Umbilical cord (tissue), 2 donors: ENCODE results near the gene WNT6. TPM values are rescaled to one million over a fixed set of nuclear protein-coding genes. Genes with fewer than 3 reads are reported as not detected.
A peak's percentile ranks its signal among the peaks of the same experiment; 100 is the strongest.
"Not testable (repeated sequence)": the region's sequence is repeated elsewhere in the genome, so short reads cannot be mapped to it uniquely, and the experiment has no call there.

Source experiments
- DNase-seq: peaks from one replicate; pipeline ENCODE4 v3.0.0-alpha.2; 2015; ENCODE audit warnings: low spot score
- total RNA-seq: library from RNA; depleted of rRNA; stranded (reverse); fragments of >200 nt; gene quantifications from one replicate; pipeline ENCODE4 v1.2.3, GENCODE V29; 2014; ENCODE audit warnings: low replicate concordance; ENCODE audit not compliant: insufficient read depth

The WNT6 gene
- total RNA-seq, 1 donor from 2014 or later = 3.9 TPM

DNA sequence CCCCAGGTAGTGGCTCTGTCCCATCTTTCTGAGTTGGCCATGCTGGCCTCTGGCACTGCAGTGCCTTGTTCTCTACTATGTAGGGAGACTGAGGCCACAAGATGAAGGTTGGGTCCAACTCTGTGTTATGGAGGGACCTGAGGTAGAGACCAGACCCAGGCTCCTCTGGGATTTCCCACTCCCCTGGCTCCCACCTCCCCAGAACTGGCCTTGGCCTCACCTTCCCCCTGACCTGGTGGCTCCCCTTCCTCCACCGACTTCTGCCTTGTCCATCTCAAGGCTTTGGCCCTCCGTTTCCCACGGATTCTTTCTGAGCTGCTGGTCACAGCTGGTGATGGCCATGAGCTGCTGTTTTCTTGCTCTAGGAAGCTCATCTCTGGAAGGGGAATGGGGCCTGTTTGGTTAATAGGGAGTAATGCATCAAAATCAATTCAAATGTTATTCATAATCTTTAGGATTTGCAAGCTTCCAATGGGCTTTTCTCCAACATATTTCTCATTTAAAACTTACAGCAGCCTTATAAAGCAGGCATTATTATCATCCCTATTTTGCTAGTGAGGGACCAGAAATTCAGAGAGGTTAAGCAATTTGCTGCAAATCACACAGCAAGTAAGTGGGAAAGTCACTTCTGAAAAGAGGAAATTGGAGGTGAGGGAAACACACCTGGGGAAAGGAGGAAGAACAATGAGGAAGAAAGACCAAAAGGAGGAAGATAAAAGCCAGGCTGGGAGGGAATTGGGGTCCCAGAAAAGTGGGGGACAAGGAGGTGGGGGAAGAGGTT is 28.9 kb upstream of the WNT6 start:
- DNase-seq = no peak

GRCh38 chr2:218831378-218831990 is 28.1 kb upstream of the WNT6 start, which contains the start of gene PRKAG3:
PRKAG3 (minus strand) TSS chr2:218831803.
- no peak for DNase-seq

GRCh38 chr2:218832081-218832480 is 27.5 kb upstream of the WNT6 start:
- DNase-seq = no peak

DNA sequence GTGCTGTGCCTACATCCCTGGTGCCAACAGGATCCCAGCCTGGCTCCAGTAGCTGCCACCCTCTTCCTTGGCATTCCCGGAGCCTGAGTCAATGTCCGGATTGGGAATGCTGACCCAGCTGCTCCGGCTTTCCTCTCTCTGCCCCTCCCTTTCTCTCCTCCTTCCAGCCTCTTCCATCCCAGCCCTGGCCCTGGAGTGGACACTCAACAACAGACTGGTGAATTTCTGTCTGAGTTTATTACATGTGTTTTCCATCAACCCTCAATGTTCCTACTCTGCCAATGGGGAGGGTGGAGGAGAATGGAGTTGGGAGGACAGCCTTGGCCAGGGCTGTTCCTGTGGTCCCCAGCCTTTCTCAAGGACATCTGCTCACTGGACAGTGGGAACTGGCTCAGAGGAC is 27.1 kb upstream of the WNT6 start:
- DNase-seq = no peak

DNA sequence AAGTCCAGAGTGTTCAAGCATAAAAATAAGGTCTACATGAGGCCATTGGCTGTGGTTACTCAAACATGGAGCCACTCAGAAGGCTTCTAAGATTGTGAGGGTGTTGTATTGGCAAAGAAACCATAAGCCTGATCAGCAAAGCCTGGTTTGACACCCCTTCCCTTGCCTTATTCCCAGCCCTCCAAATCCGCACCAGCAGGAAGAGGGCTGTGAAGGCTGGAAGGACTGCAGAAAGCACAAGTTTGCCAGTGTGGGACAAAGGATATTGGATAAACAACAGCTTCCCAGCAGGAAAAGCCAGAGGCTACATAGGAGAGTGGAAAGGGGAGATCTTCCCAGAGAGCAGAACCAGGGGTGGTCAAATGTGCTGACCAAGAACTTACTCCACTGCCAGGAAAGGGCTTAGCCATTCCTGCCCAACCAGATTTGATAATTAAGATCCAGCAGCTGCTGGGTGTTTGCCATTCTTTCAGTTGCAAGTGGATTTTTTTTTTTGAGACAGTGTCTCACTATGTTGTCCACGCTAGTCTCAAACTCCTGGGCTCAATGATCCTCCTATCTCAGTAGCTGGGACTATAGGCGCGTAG is 26.5 kb upstream of the WNT6 start:
- no peak for DNase-seq

- DNase-seq = no peak
Observed at GRCh38 chr2:218834685-218835084, 24.9 kb upstream of the WNT6 start.

DNA sequence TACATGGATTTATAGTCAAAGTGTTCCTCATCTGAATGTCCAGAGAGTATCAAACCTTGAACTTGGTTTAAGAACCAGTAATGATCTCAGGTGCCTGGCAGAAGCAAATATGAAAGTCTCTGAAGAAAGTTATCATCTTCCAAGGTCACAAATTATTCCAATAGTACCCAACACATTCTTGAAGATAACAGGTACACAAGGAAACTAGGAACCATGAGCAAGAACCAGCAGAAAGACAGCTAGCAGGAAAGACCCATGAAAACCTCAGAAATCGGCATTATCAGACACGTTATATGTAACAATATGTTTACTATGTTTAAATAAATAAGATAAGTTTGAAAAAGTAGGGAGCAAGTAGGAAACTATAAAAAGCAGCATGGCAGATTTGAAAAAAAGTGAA is 22.1 kb upstream of the WNT6 start:
- no peak for DNase-seq

DNA sequence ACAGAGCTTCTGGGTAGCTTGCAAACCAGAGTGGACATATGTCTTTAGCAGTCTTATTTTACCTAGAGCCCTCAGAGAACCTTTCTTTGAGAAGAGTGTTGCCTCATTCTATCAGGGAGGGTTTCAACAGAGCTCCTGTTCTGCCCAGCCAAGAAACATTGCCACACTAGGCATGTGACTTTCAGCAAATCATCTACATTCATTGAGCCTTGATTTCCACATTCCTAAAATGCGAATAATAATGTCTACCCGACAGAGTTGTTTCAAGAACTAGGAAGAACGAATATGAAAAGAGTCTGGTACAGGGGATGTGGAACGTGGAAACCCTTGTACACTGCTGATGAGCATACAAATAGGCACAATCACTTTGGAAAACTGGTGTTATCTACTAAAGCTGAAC is 20.2 kb upstream of the WNT6 start:
- DNase-seq = no peak

- no peak for DNase-seq
Observed at GRCh38 chr2:218839888-218840287, 19.7 kb upstream of the WNT6 start.

DNA sequence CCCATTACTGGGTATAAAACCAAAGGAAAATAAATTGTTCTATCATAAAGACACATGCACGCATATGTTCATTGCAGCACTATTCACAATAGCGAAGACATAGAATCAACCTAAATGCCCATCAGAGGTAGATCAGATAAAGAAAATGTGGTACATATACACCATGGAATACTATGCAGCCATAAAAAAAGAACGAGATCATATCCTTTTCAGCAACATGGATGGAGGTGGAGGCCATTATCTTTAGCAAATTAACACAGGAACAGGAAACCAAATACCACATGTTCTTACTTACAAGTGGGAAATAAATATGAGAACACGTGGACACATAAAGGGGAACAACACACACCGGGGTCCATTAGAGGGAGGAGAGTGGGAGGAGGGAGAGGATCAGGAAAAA is 15.3 kb upstream of the WNT6 start:
- DNase-seq = not testable (repeated sequence)

DNA sequence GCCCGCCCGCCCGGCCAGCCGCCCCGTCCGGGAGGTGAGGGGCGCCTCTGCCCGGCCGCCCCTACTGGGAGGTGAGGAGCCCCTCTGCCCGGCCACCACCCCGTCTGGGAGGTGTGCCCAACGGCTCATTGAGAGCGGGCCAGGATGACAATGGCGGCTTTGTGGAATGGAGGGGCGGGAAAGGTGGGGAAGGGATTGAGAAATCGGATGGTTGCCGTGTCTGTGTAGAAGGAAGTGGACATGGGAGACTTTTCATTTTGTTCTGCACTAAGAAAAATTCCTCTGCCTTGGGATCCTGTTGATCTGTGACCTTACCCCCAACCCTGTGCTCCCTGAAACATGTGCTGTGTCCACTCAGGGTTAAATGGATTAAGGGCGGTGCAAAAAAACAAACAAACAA is 12.6 kb upstream of the WNT6 start:
- DNase-seq = not testable (repeated sequence)

DNA sequence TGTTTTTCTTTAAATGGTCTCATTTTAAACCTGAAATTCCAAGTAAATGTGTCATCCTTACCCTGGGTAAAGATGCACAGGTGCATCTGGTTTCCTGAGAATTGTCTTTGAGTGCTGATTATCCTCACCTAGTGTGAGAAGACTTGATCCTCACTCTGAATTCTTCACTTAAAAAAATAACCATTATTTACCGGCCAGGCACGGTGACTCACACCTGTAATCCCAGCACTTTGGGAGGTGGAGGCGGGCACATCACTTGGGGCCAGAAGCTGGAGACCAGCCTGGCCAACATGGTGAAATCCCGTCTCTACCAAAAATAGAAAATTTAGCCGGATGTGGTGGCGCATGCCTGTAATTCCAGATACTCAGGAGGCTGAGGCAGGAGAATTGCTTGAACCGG is 9.9 kb upstream of the WNT6 start:
- no peak for DNase-seq

- DNase-seq = no peak
Observed at GRCh38 chr2:218850796-218851195, 8.8 kb upstream of the WNT6 start.

- no peak for DNase-seq
Observed at GRCh38 chr2:218851286-218851685, 8.3 kb upstream of the WNT6 start.

DNA sequence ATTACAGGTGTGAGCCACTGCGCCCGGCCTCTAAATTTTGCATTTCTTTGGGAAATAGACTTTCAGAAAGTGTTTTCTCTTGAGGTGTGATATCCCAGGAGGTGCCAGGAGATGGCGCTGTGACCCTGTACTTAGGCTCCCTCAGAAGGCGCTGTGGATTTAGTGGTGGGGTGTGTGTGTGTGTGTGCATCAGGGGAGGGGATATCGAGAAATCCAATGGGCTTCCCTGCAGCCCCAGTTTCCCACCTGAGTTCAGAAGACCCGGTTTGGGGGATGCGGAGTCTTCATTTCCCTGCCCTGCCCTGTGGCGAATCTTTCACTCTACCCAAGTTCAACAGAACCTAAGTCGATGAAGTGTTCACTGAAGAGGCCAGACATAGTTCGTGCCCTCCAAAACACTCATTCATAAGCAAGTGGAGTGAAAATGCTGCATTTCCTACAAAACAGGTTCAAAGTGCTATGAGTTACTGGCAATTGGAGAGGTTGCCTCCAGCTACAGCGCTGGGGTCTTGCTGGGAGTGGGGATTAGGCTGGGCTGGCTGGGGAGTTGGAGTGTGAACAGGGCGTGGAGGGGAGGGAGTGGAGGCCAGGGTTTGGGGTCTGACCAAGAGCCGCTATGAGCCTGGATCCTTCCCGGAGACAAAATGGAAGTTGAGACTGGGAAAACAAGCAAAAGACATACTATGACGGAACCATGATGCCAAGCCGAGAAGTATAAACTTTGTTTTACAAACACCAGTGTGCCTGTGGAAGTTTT is 6.5 kb upstream of the WNT6 start:
- DNase-seq = peak; percentile 58

DNA sequence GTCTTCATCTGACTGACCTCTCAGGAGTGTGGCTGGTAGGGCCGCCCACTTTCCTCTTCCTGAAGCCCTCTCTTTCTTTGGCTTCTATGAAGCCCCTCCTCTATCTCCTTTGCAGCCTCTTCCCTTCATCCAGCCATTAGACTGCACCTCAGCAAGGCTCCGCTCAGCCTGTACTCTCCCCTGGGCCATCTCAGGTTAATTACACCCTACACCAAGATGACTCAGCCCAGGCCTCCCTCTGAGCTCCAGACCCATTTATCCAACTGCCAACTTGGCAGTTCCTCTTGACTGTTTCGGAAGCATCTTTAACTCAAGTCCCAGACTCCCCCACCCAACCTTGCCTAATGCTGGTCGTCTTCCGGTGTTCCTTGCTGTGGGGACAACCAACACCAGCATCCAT is 5.8 kb upstream of the WNT6 start:
- DNase-seq = no peak

DNA sequence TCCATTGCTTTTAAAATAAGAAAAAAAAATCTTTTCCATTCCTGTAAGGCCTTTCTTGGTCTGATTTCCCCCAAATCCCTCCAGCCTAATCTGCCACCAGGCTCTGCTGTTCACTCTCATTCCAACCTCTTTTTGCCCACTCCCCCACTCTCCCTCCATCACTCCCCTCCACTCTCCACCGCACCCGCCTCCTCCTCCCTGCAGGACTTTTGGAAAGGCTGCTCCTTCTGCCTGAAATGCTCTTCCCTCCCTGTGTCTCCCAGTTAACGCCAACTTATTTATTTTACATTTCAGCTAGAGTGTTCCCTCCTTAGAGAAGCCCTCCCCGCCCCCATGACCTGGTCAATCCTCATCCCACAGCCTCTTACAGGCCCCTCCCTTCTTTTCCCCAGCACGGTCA is 4.7 kb upstream of the WNT6 start:
- no peak for DNase-seq

GRCh38 chr2:218855305-218856166 is 4.1 kb upstream of the WNT6 start:
- no peak for DNase-seq

DNA sequence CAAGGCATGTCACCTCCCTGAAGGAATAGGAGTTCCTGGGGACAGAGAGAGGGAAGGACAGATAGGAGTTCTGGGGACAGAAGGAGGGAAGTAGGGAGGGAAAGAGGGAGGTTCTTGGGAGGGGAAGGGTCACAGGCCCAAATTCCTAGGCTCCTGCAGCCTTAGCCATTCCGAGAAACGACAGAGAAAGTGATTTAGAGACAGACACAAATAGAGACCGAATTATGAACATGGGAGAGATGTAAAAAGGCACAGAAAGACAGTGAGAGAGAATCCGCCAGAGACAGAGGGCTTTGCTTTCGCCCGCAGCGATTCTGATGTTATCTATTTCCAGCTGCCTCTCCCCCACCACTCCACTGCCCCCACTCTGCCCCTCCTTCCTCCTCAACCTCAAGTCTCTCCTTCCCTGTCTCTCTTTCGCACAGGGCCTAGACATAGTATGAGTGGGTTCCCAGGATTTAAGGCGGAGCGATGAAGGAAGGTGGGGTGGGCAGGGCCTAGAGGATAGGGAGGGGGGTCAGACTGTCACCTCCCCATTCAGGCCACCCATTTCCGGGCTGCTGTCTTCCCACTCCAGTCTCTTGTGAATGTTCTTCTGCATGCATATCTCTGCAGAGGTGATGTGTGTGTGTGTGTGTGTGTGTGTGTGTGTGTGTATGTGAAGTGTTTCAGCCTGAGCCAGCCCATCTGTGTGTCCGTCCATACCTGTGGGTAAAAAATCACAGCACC is 3.3 kb upstream of the WNT6 start:
- peak; percentile 66 for DNase-seq

- DNase-seq = no peak
Observed at GRCh38 chr2:218856896-218857243, 2.7 kb upstream of the WNT6 start.
